CD4-positive, alpha-beta T cell treated with Interleukin-21 for 1 hour (primary cell): ENCODE measurements around the gene SEC61A1.

Source experiments
- DNase-seq: peaks from one replicate; pipeline ENCODE4 v3.0.0-alpha.2; 2020

The SEC61A1 gene

DNA sequence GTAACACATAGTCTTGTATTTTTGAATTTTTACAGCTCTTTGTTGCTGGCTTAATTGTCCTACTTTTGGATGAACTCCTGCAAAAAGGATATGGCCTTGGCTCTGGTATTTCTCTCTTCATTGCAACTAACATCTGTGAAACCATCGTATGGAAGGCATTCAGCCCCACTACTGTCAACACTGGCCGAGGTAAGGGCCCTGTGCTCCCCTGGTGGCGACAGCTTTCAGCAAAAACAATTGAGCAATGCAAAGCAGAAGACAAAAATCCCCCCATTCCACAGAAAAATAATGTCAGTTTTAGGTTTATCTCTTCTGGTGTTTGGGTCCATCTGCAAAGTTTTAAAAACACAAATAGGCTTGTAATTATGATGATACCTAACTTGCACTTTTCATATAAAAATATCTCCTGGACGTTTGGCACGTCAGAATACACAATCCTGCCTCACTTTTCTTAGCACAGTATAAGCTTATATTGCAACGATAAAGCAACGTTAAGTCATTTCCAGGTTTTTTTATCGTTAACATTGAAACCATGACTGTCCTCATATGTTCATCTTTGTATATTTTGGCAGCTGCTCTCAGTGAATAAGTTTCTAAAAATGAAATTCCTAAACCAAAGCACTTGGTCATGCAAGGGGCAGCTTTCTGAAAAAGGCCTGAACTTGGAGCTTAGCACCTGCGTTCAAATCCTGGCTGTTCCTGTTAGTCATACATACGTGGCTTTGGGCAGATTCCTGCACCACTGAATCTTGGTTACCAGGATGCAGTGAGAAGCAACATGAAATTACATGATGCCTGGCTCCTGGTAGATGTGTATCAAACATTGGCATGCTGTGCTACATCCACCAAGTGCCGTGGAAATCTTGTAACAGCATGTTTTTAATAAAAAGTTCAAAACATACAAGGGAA lies 8.5 kb downstream of the SEC61A1 start:
- no peak for DNase-seq

DNA sequence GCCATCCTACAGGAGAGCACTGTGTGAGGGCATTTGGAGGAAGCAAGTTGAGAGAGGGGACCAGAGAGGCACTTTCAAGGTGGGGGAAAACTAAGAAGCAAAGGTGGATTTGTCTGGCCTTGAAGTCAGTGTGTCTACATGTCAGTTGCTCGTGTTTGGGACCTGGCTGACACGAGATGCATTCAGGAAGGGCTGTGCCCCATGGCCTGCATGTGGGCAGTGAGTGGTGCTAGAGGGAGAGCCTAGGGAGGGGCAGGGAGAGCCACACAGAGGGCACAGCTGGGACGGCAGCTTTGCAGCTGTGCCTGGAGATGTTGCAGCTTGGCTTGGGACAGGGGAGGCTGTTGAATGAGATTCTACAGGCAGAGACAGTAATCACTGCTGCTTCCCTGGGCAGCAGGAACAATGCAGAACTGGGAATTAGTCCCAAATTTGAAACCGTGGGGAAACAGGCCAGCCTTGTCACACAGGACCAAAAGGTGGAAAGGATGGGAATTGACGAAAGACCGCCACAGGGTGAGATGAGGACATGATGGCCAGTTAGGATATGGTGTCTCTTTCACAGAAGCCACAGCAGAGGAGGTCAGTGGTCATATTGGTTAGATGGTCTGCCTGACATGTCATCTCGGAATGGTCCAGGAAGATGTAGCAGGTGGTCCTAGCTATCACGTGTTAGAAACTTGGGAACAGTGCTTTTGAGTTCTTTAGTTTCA lies 10.0 kb downstream of the SEC61A1 start:
- no peak for DNase-seq

DNA sequence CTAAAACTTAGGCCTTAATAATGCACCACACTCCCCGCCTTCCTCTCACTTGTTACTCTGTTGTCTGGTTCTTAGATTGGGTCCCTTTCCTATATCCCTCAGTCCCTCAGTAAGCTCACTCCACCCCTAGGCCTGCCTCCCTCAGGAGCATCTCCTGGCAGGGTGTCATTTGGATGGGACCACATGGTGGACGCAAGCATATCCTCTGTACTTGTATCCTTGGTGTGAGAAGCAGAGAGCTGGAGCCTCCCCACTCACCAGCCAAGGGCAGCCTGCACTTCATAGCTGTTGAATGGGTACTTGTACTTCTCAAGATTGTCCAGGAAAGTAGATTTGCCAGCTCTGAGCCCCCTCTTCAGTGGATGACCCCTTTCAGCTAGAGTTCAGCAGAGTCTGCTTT lies 11.6 kb downstream of the SEC61A1 start:
- DNase-seq: no peak

DNA sequence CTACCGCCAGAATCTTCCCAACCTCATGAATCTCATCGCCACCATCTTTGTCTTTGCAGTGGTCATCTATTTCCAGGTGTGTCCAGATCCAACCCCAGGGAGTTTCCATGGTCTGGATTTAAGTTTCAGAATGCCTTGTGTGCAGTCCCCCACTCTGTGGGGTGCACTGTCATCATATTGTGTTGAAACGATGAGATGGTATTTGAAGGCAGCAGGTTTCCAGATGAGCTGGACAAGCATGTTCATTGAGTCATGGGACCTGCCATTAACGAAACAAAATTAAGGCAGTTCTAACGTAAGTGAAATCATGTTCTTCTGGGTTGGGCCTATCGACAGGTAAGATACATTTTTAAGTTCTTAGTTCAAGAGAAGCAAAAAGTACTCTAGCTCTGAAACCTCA lies 12.7 kb downstream of the SEC61A1 start:
- DNase-seq: no peak

DNA sequence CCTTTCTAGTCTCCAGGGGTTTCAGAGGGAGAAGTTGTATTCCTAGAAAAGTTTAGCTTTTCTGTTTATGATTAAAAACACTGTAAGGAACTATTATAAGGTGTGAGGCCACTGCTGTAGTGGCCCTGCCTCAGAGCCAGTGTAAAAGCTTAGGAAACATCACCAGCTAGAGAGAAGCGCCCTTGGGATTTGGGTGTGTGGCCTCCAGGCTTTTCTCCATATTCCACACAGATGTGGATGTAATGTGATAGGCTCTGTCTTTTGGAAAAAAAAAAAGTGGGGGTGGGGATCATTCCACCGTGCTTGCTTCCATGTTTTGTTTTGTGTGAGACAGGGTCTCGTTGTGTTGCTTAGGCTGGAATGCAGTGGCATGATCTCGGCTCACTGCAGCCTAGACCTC lies 13.9 kb downstream of the SEC61A1 start:
- DNase-seq: no peak

DNA sequence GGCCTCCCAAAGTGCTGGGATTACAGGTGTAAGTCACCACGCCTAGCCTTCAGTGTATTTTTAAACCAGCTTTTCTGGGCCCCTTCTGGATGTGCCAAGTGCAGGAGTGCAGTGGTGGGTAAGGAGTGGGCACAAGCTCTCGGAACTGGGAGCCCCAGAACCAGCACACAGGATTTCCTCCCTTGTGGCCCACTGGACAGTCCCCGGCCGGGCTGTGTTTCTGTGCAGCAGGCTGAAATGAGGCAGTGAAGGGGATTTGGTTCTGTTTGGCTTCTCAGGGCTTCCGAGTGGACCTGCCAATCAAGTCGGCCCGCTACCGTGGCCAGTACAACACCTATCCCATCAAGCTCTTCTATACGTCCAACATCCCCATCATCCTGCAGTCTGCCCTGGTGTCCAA lies 14.4 kb downstream of the SEC61A1 start:
- DNase-seq: no peak

DNA sequence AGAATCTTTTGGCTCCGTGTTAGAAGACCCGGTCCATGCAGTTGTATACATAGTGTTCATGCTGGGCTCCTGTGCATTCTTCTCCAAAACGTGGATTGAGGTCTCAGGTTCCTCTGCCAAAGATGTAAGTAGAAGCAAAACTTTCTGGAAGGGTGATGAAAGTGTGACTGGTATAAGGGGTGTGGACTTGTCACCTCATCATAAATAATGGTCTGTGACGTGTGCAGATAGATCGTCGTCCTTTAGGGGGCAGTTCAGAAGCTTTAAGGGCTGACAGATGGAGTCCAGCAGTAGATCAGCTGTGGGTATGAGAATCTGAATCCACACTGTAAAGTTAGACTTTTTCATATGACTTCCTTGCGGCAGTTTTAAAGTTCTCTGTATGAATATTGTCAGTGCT lies 15.3 kb downstream of the SEC61A1 start:
- no peak for DNase-seq

DNA sequence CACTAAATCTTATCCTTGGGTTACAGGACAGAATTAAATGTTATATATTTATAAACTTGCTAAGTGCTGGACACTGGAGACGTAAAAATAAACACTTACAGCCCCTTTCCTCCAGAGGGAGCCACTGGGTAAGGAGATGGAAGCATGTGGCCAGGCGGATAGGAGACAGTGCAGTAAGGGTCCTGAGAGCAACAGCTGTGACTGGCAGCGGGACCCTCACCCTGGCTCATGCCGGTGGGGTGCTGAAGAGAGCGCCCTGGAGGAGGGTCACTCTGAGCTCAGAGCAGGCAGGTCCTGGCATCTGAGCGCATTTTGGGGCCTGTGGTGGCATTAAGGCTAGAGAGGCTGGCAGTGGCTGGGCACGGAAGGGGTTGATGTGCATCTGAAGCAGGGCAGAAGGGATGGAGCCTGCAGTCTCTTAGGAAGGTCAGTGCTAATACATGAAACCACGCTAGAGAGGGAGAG lies 16.0 kb downstream of the SEC61A1 start:
- DNase-seq: peak; percentile 58

DNA sequence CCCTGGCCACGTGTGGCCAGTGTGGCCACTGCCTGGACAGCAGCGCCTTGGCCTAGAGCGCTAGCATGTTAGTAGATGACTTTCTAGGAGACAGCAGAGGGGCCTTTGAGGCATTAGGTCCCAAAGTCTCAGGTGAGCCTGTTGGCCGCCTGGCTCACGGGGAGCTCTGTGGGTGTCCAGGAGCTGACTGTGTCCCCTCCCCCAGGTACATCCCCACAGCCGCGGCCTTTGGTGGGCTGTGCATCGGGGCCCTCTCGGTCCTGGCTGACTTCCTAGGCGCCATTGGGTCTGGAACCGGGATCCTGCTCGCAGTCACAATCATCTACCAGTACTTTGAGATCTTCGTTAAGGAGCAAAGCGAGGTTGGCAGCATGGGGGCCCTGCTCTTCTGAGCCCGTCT lies 17.0 kb downstream of the SEC61A1 start:
- DNase-seq: no peak

DNA sequence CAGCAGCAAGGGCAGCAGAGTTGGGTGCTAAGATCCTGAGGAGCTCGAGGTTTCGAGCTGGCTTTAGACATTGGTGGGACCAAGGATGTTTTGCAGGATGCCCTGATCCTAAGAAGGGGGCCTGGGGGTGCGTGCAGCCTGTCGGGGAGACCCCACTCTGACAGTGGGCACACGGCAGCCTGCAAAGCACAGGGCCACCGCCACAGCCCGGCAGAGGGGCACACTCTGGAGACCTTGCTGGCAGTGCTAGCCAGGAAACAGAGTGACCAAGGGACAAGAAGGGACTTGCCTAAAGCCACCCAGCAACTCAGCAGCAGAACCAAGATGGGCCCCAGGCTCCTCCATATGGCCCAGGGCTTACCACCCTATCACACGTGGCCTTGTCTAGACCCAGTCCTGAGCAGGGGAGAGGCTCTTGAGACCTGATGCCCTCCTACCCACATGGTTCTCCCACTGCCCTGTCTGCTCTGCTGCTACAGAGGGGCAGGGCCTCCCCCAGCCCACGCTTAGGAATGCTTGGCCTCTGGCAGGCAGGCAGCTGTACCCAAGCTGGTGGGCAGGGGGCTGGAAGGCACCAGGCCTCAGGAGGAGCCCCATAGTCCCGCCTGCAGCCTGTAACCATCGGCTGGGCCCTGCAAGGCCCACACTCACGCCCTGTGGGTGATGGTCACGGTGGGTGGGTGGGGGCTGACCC lies 18.8 kb downstream of the SEC61A1 start:
- no peak for DNase-seq

DNA sequence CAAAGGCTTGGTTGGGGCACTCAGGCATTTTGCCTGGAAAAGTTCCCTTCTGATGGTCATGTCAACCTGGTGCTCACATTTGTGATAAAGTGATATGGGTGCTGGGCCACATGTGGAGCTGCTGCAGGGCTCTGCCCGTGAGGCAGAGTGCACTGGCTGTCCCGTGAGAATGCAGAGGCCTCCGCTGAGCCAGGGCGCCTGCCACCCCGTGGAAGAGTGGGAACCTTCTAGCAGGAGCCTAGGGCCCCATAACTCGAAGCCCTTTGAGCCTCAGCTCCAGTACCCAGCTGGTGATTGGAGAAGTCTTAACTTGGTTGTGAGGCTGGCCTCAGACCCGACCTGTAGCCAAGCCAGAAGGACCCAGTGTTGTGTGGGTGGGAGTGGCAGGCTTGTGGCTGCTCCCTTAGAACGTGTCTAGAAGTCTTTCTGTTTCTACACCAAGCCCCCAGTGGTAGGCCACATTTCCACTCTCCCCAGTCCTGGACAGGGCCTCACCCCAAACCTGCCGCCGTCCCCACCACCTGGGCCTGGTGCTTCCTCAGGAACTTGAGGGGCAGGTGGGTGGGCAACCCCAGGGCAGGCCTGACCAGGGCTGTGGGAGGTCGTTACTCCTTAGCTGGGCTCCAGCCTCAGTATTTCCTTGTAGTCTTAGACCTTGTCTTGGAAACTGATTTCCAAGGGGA lies 19.7 kb downstream of the SEC61A1 start:
- no peak for DNase-seq

DNA sequence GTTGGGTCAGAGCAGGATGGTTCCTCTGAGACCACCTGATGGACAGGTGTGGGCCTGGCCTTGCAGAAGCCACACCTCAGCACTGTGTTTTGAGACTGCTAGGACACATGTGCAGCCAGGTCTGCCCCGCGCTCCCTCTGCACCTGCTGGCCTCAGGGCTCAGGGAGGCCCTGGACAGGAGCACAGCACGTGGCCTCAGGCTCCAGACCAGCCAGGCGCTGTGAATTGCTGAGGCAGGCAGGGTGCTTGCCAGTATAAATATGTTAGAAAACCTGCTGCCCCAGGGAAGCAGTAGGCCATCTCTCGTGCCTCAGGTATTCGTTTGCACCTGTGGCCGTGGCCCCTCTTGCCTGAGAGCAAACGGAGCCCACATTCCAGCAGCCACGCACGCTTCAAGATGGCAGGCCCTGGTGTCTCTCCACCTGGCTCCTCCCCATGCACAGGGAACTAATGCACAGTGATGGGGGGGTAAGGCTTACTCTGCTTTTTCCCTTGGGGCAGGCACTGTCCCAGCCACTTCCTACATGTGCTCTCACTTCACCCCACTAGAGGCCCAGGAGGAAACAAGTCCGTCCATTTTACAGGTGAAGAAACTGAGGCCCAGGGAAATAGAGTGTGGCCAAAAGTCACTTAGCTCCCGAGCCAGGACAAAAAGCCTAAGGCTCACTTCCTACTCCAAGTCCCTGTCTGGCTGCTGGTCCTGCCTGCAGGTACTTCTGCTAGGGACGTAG lies 20.4 kb downstream of the SEC61A1 start:
- no peak for DNase-seq

DNA sequence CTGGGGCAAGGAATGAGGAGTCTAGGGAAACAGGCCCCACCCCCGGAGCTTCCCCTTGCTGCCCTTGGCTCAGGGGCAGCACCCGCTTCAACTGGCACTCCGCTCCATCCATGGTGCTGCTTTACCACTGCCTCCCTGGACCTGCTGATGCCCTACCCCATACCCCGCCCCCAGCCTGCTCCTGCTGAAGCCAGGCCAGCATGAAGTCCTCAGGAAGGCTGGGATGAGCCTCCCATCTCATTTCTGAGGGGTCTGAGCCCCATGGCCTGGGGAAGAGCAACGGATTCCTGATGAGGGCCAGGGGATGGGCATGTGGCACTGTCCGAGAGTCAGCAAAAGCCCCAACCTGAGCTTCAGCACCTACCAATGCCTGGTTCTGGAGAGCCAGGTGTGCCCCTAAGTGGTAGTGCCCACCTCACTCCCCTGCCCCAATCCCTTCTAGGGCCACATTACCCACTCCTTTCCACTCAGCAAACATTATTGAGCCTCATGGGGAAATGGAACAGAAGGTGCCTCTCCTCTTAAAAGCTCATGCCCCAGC lies 21.0 kb downstream of the SEC61A1 start:
- DNase-seq: no peak

DNA sequence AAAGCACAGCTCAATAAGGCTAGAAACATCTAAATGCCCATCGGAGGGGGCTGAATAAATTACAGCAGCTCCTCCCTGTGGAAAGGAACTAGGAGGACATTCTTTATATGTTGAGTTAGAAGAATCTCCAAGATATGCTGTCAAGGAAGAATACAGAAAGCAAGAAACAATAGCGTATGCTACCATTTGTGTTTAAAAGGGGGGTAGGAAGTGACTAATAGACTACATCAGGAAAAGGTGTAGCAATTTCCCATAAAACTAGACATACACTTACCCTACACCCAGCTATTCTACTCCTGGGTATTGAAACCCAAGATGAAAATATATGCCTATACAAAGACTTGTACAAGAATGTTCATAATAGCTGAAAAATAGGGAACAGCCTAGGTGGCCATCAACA lies 21.6 kb downstream of the SEC61A1 start:
- DNase-seq: no peak

DNA sequence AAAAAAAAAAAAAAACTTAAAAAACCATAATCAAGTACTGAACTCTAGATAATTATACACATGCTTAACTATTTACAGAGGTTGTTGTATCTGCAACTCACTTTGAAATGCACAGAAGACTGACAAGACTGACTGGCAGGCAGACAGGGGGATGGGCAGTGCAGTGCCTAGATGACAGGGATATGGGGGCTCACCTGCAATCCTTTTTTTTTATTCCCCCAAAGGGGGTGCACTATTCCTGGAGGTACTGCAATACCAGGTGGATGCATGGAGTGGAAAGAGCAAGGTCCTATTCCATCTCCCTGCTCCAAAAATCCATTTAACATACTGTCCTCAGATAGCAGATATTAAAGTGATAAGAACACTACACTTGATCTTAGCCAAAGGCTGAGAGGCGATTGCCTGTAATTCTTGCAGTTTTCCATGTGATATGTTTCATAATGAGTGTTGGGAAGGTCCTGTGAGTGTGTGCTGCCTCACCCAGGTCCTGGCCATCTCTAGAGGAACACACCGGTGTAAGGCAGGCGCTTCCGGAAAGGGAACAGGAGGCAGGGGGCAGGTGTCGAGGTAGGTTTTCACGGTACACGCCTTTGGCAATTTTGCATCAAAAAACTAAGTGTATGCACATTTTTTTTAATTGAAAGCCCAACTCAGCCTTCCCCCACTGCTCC lies 22.7 kb downstream of the SEC61A1 start:
- DNase-seq: no peak

DNA sequence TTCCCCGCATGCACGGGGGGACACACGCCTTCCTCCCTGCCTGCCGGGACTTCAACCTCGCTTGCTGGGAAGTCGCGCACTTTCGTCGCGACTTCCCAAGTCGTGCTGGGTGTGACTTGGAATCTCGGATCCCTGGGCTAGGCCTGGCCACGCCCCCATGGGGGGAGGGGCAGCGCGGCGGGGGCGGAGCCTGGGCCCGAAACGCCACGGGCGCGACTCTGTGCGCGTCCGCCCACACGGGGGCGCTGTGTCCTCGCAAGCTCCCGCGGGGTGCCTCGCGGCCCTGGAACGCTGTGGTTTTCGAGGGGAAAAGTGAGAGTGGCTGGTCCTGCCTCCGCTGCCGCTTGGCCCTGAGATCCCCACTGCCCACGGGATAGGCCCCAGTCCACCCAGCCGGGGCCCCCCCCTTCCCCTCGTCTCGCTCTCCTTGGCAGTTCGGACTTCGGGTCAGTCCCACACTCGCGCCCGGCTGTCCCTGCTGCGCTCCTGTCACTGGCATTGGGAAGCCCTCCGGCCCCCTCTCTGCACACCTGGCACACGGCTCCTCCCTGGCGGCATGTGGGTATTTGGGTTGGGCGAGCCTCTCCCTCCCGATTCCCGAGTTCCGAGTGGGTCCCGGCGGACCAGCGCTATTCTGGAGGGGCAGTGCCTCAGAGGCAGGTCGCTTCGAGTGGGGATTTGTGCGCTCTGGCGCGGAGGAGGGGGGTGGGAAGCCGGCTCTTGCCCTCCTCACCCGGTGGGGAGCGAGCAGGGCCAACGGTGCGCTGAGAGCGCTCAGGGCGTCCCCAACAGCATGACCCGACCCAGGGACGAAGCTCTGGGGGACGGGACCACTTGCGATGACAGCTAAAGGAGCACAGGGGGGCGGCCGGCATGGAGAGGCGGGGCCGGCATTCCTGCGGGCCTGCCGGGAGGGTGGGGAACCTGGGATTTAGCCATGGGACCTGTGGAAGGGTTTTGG lies 23.6 kb downstream of the SEC61A1 start:
- peak; percentile 83 for DNase-seq

DNA sequence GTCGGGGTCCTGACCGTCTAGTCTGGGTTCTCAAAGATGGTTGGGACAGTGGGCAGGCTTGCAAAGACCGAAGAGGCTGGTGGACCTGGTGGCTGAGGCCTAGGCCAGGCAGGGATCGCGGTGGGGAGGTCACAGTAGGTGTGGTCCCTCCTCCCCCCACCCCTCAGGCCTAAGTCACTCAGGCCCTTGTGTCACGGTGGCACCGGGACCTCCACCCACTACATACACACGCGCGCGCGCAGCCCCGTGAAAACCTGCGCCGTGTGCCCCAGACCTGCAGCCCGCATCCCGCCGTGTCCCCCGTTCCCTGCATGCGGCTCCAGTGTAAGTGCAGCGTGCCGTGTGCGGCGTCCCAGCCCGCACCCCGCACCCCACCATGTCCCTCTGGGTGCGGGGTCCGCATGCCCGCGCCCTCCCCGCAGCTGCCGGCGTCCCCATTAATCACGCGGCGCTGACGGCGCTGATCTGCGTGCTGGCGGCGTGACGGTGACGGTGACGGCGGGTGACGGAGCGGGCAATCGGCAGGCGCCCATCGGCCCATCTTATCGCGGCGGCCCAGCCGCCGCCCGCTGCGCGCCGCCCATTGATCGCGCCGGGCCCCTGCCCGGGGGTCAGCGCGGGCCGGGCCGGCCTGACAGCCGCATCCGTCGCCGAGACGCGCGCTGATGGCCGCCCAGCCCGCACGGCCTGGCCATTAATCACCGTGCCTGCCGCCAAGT lies 24.4 kb downstream of the SEC61A1 start:
- DNase-seq: no peak

DNA sequence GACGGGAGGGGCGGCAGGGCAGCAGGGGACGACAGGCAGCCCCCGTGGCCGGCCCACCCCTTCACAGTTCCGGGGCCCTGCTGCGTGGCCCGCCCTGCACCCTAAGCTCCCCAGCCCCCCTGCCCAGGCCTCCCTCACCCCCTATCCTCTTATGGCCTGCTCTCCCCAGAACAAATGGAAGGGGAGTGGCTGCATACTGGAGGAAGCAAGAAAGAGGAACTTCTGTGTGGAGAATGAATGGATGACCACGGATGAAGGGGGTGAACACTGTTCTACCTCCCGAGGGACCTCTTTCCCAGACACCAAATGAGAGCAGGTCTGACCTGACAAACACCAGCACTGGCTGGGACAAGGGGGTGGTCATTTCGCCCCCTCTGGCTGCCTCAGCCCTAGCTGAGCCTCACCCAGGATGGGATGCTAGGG lies 25.0 kb downstream of the SEC61A1 start:
- no peak for DNase-seq

DNA sequence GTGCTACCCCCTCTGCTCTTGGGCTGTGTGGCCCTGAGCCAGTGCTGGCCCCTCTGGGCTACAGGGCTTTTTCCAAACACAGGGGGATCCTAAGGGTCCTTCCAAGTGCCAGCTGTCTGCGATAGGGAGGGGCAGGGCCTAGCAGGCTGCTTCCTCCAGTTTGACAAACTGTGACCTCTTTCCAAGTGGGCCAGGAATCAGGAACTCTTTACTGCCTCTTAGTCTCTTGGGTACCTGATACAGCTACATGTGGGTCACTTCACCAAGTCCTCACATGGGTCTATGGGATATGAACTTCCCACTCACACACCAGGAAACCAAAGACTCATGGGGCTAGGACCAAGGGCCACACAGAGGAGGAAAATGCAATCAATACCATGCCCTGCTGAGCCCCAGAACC lies 25.4 kb downstream of the SEC61A1 start:
- no peak for DNase-seq
